ENCODE results near the gene AOX1.

DNA sequence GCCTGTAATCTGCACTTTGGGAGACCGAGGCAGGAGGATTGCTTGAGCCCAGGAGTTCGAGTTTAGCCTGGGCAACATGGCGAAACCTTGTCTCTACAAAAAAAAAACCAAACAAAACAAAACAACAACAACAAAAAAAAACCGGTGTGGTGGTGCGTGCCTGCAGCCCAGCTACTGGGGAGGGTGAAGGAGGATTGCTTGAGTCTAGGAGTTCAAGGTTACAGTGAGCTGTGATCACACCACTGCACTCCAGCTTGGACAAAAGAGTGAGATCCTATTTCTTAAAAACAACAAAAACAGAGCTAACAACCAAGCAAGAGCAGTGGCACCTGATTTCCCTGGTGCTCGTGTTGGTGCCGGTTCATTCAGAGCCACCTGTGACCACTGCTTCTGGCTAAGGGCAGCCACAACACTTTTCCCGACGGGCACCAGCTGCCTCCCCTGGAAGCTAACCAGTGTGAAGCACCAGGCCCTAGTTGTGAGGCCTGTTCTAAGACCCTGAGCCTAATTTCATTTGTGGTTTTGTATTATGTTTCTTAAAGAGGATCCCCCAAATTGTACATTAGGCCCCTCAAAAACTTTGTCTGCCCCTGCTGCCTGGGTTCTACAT is 1.3 kb downstream of the AOX1 start:
- TF ChIP-seq, protein P1, sequence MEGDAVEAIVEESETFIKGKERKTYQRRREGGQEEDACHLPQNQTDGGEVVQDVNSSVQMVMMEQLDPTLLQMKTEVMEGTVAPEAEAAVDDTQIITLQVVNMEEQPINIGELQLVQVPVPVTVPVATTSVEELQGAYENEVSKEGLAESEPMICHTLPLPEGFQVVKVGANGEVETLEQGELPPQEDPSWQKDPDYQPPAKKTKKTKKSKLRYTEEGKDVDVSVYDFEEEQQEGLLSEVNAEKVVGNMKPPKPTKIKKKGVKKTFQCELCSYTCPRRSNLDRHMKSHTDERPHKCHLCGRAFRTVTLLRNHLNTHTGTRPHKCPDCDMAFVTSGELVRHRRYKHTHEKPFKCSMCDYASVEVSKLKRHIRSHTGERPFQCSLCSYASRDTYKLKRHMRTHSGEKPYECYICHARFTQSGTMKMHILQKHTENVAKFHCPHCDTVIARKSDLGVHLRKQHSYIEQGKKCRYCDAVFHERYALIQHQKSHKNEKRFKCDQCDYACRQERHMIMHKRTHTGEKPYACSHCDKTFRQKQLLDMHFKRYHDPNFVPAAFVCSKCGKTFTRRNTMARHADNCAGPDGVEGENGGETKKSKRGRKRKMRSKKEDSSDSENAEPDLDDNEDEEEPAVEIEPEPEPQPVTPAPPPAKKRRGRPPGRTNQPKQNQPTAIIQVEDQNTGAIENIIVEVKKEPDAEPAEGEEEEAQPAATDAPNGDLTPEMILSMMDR (IDR thresholded peaks at IDR 0.05), result no peak
- TF ChIP-seq POLR2A (IDR thresholded peaks at IDR 0.05), result no peak

Measured in lower leg skin (tissue), 3 donors.